ENCODE measurements around the gene FOXN1.
A peak's percentile ranks its signal among the peaks of the same experiment; 100 is the strongest.

DNA sequence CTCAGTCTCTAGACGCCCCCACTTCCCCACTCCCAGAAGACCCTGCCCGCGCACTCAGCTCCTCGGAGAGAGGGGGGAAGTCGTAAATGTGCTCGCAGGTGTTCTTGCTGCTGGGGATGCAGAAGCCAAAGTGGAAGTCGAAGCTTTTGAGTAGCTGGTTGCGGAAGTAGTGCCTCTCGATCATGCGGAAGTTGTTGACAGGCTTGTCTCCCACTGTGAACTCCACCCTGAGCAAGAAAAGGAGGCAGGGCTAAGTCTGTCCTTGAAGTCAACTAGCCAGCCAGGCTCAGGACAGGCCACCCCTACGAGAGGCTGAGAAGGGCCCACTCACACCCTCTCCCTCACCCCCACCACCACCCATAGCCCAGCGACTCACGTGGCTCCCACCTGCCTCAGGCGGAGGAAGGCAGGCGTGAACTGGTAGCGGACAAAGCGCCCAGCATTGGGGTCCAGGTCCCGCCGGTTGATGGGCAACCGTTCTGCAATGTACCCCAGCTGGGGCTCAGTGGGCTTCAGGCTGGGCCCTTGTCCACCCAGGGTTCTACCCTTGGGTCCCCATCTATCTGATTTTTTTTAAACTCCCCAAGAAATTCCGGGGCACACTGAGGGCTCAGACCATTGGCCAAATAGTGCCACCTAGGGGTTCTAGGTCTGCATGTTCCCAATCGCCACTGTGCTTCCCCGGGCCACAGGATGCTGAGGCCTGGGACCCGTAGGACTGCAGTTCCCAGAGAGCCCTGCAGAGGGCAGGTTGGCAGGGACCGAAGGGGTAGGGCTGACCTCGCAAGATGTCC is 41.7 kb downstream of the FOXN1 start:
- TF ChIP-seq RAD21 (IDR thresholded peaks at IDR 0.05; ENCODE audit: low read length) = peak; percentile 52
- TF ChIP-seq, protein P1, sequence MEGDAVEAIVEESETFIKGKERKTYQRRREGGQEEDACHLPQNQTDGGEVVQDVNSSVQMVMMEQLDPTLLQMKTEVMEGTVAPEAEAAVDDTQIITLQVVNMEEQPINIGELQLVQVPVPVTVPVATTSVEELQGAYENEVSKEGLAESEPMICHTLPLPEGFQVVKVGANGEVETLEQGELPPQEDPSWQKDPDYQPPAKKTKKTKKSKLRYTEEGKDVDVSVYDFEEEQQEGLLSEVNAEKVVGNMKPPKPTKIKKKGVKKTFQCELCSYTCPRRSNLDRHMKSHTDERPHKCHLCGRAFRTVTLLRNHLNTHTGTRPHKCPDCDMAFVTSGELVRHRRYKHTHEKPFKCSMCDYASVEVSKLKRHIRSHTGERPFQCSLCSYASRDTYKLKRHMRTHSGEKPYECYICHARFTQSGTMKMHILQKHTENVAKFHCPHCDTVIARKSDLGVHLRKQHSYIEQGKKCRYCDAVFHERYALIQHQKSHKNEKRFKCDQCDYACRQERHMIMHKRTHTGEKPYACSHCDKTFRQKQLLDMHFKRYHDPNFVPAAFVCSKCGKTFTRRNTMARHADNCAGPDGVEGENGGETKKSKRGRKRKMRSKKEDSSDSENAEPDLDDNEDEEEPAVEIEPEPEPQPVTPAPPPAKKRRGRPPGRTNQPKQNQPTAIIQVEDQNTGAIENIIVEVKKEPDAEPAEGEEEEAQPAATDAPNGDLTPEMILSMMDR (conservative IDR thresholded peaks at IDR 0.05; ENCODE audit: low read depth, low read length) = peak; percentile 80
- no peak for TF ChIP-seq POLR2A (IDR thresholded peaks at IDR 0.05; ENCODE audit: low read depth, low read length)
- TF ChIP-seq RFX5 (IDR thresholded peaks at IDR 0.05; ENCODE audit: low read depth, low read length) = no peak
- no peak for TF ChIP-seq MAFK (IDR thresholded peaks at IDR 0.05; ENCODE audit: low read depth, low read length)
- TF ChIP-seq CEBPB (IDR thresholded peaks at IDR 0.05; ENCODE audit: low read depth, low read length) = no peak
- no peak for TF ChIP-seq BHLHE40 (IDR thresholded peaks at IDR 0.05; ENCODE audit: low read depth, low read length)
